Measurements from ENCODE around the gene MPST. TPM values are rescaled to one million over a fixed set of nuclear protein-coding genes. Genes with fewer than 3 reads are reported as not detected.

MPST gene
- total RNA-seq = 10 to 100 TPM; 56.2 to 63.1 TPM
- 10 to 100 TPM; 41.4 to 62.8 (median 49.2) TPM for polyA plus RNA-seq (ENCODE audit: insufficient read length in 6 of 6)
- long read RNA-seq, donor 1, transcript MPST-206 (3 exons, 1,331 nt) = major isoform, 34 of 73 reads
- long read RNA-seq, donor 1, transcript MPST-203 (3 exons, 1,345 nt) = minor isoform, 17 of 73 reads
- long read RNA-seq, donor 1, partial matches to known transcripts = 19 of 73 reads
- long read RNA-seq, donor 1, other reads (novel, unspliced or antisense) = 0 of 73 reads
- long read RNA-seq, donor 2, transcript MPST-206 (3 exons, 1,331 nt) = major isoform, 13 of 65 reads
- long read RNA-seq, donor 2, transcript MPST-203 (3 exons, 1,345 nt) = major isoform, 13 of 65 reads
- long read RNA-seq, donor 2, partial matches to known transcripts = 32 of 65 reads
- long read RNA-seq, donor 2, other reads (novel, unspliced or antisense) = 7 of 65 reads
- long read RNA-seq, donor 3, transcript MPST-206 (3 exons, 1,331 nt) = major isoform, 27 of 46 reads
- long read RNA-seq, donor 3, transcript MPST-203 (3 exons, 1,345 nt) = minor isoform, 11 of 46 reads
- long read RNA-seq, donor 3, partial matches to known transcripts = 8 of 46 reads
- long read RNA-seq, donor 3, other reads (novel, unspliced or antisense) = 0 of 46 reads
- long read RNA-seq, donor 4, transcript MPST-203 (3 exons, 1,345 nt) = major isoform, 59 of 153 reads
- long read RNA-seq, donor 4, transcript MPST-206 (3 exons, 1,331 nt) = minor isoform, 50 of 153 reads
- long read RNA-seq, donor 4, partial matches to known transcripts = 30 of 153 reads
- long read RNA-seq, donor 4, other reads (novel, unspliced or antisense) = 11 of 153 reads
- long read RNA-seq, donor 5, transcript MPST-203 (3 exons, 1,345 nt) = minor isoform, 12 of 38 reads
- long read RNA-seq, donor 5, transcript MPST-206 (3 exons, 1,331 nt) = major isoform, 14 of 38 reads
- long read RNA-seq, donor 5, partial matches to known transcripts = 12 of 38 reads
- long read RNA-seq, donor 5, other reads (novel, unspliced or antisense) = 0 of 38 reads
- long read RNA-seq, donor 6, transcript MPST-206 (3 exons, 1,331 nt) = major isoform, 20 of 46 reads
- long read RNA-seq, donor 6, transcript MPST-203 (3 exons, 1,345 nt) = minor isoform, 13 of 46 reads
- long read RNA-seq, donor 6, partial matches to known transcripts = 13 of 46 reads
- long read RNA-seq, donor 6, other reads (novel, unspliced or antisense) = 0 of 46 reads
- long read RNA-seq, donor 7, transcript MPST-206 (3 exons, 1,331 nt) = major isoform, 9 of 59 reads
- long read RNA-seq, donor 7, transcript MPST-203 (3 exons, 1,345 nt) = minor isoform, 8 of 59 reads
- long read RNA-seq, donor 7, partial matches to known transcripts = 36 of 59 reads
- long read RNA-seq, donor 7, other reads (novel, unspliced or antisense) = 6 of 59 reads
- long read RNA-seq, donor 8, transcript MPST-203 (3 exons, 1,345 nt) = minor isoform, 10 of 90 reads
- long read RNA-seq, donor 8, transcript MPST-206 (3 exons, 1,331 nt) = major isoform, 20 of 90 reads
- long read RNA-seq, donor 8, partial matches to known transcripts = 42 of 90 reads
- long read RNA-seq, donor 8, other reads (novel, unspliced or antisense) = 17 of 90 reads
- long read RNA-seq, donor 9 = 0 reads
- long read RNA-seq, donor 10, transcript MPST-203 (3 exons, 1,345 nt) = major isoform, 96 of 210 reads
- long read RNA-seq, donor 10, transcript MPST-206 (3 exons, 1,331 nt) = minor isoform, 71 of 210 reads
- long read RNA-seq, donor 10, transcript MPST-201 (4 exons, 1,504 nt) = minor isoform, 5 of 210 reads
- long read RNA-seq, donor 10, partial matches to known transcripts = 29 of 210 reads
- long read RNA-seq, donor 10, other reads (novel, unspliced or antisense) = 4 of 210 reads
- long read RNA-seq, donor 11, transcript MPST-206 (3 exons, 1,331 nt) = major isoform, 16 of 34 reads
- long read RNA-seq, donor 11, transcript MPST-203 (3 exons, 1,345 nt) = minor isoform, 6 of 34 reads
- long read RNA-seq, donor 11, partial matches to known transcripts = 12 of 34 reads
- long read RNA-seq, donor 11, other reads (novel, unspliced or antisense) = 0 of 34 reads
- long read RNA-seq, donor 12, transcript MPST-203 (3 exons, 1,345 nt) = major isoform, 14 of 35 reads
- long read RNA-seq, donor 12, transcript MPST-206 (3 exons, 1,331 nt) = minor isoform, 9 of 35 reads
- long read RNA-seq, donor 12, partial matches to known transcripts = 12 of 35 reads
- long read RNA-seq, donor 12, other reads (novel, unspliced or antisense) = 0 of 35 reads

DNA sequence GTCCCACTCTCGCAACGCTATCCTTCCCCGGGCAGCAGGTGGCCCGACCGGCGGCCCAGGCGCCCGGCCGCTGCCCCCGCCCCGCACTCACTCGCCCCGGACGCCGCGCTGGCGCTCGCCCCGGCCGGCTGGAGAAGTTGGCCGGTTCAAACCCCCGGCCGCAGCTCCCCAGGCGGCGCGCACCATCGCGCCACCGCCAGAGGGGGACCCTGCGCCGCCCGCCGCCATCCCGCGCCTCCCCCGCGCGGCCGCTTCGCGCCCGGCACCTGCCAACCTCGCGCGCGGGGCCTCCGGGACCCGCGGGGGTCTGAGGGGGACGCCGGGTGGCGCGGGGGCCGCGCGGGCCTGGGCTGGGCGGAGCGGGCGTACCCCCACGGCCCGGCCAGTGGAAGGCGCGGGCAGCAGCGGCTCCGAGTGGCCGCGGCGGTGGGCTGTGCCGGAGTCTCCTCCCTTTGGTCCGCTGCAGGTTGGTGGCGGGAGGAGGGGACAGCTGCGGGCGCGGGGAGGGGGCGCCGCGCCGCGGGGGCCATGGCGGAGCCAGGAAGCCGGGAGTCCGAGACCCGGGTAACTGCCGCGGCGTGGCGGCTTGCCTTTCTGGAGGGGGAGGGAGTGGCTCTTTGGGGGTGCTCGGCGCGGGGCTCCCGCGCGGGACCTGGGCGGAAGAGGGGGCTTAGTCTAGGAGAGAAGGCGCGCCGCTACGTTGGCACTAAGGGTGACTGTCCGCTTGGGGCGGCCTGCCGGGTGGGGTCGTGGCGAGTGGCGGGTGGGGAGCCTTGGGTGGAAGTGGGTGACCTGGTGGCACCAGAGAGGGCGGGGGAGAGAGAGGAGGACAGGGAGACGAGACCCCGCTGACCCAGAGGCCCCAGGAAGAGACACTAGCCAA, at the start of gene MPST, which contains the start of gene TST:
Gene MPST, plus strand, starts transcription at position 434 of the 883 bp plus-strand sequence. Its CDS starts 95 bp downstream, at position 529.
Gene TST, minus strand, starts transcription at position 139 of the 883 bp plus-strand sequence. CDS start 715 bp downstream, outside the sequence.
- peaks cover 16 to 59% of the 10 kb centered on the region in 2 donors for H3K4me1 ChIP-seq
- TF ChIP-seq, protein P1, sequence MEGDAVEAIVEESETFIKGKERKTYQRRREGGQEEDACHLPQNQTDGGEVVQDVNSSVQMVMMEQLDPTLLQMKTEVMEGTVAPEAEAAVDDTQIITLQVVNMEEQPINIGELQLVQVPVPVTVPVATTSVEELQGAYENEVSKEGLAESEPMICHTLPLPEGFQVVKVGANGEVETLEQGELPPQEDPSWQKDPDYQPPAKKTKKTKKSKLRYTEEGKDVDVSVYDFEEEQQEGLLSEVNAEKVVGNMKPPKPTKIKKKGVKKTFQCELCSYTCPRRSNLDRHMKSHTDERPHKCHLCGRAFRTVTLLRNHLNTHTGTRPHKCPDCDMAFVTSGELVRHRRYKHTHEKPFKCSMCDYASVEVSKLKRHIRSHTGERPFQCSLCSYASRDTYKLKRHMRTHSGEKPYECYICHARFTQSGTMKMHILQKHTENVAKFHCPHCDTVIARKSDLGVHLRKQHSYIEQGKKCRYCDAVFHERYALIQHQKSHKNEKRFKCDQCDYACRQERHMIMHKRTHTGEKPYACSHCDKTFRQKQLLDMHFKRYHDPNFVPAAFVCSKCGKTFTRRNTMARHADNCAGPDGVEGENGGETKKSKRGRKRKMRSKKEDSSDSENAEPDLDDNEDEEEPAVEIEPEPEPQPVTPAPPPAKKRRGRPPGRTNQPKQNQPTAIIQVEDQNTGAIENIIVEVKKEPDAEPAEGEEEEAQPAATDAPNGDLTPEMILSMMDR (IDR thresholded peaks at IDR 0.05) = peak in 1 of 2 donors; percentile 10
- H3K27ac ChIP-seq = peak within 1 kb of the TSS; percentile 83 to 85
- H3K36me3 ChIP-seq = peaks cover 0 to 16% of the 10 kb centered on the region in 2 donors
- H3K9me3 ChIP-seq = no peaks in the 10 kb centered on the region
- intact Hi-C loops (cut with DNase I) = no loop called here
- DNase-seq (peak; percentile 78 to 95 (median 84)), ATAC-seq (peak; percentile 88)
- no peaks in the 10 kb centered on the region for H3K27me3 ChIP-seq
- H3K4me3 ChIP-seq = peak within 1 kb of the TSS; percentile 82 to 91

GRCh38 chr22:36971341-36972125, 48.0 kb upstream of the MPST start:
- H3K4me1 ChIP-seq = peaks cover 0 to 27% of the 10 kb centered on the region in 2 donors
- intact Hi-C loops (cut with DNase I) = no loop called here
- no peaks in the 10 kb centered on the region for H3K27me3 ChIP-seq
- no peaks in the 10 kb centered on the region for H3K36me3 ChIP-seq
- H3K27ac ChIP-seq = no peak overlapping the region
- TF ChIP-seq, protein P1 (IDR thresholded peaks at IDR 0.05) = no peak
- DNase-seq (no peak), ATAC-seq (no peak)
- H3K4me3 ChIP-seq = no peak overlapping the region
- H3K9me3 ChIP-seq = no peaks in the 10 kb centered on the region

DNA sequence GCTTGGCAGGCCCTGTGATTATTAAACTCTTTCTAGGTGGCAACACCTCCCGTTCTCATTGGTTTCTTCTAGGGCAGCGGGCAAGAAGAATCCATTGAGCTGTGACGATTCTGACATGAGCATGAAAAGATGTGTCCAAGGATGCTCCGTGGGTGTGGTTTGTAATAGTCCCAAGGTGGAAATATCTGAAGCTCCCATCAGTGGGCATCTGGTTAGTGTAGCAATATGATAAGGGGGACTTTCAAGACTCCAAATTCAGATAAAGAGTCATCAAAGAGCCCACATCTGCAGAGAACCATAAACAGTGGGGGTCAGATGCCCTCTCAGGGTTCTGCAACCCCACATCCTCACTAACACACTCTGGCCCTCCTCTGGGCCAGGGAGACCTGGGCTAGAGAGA, 42.9 kb upstream of the MPST start:
- intact Hi-C loops (cut with DNase I) = loop anchor here in 1 of 2 donors (5.0 kb wide), 2 partner anchors 119 to 194 kb away; no protein-coding TSS in a partner anchor
- TF ChIP-seq, protein P1 (IDR thresholded peaks at IDR 0.05) = no peak
- H3K4me3 ChIP-seq = no peak overlapping the region
- no peaks in the 10 kb centered on the region for H3K27me3 ChIP-seq
- no peaks in the 10 kb centered on the region for H3K36me3 ChIP-seq
- no peaks in the 10 kb centered on the region for H3K9me3 ChIP-seq
- no peak overlapping the region for H3K27ac ChIP-seq
- H3K4me1 ChIP-seq = peaks cover 5 to 26% of the 10 kb centered on the region in 2 donors
- ATAC-seq (no peak), DNase-seq (no peak)
